IPS-15b (cell line): ENCODE data around the gene JMJD4.

Source experiments
- H3K27me3 ChIP-seq: one replicate; pipeline ENCODE4 v1.6.1; 2013; ENCODE audit warnings: low read length; ENCODE audit not compliant: control insufficient read depth, insufficient read depth
- H3K36me3 ChIP-seq: one replicate; pipeline ENCODE4 v1.6.1; 2013; ENCODE audit warnings: low read length; ENCODE audit not compliant: control insufficient read depth, insufficient read depth
- H3K4me1 ChIP-seq: one replicate; pipeline ENCODE4 v1.6.1; 2013; ENCODE audit warnings: mild to moderate bottlenecking, low read length; ENCODE audit not compliant: control insufficient read depth, insufficient read depth
- H3K4me3 ChIP-seq: one replicate; pipeline ENCODE4 v1.5.1; 2013; ENCODE audit warnings: low read depth, low read length
- H3K9ac ChIP-seq: one replicate; pipeline ENCODE4 v1.6.1; 2013; ENCODE audit warnings: low read depth, mild to moderate bottlenecking, low read length
- H3K9me3 ChIP-seq: one replicate; pipeline ENCODE4 v1.6.1; 2013; ENCODE audit warnings: mild to moderate bottlenecking, low read length; ENCODE audit not compliant: control insufficient read depth, insufficient read depth

The JMJD4 gene

GRCh38 chr1:227757781-227758180, 22.7 kb upstream of the JMJD4 start:
- H3K36me3 ChIP-seq: peaks cover 19% of the 10 kb centered on the region
- H3K9me3 ChIP-seq: no peaks in the 10 kb centered on the region

GRCh38 chr1:227756172-227756959, 21.3 kb upstream of the JMJD4 start:
- H3K36me3 ChIP-seq: peaks cover 18% of the 10 kb centered on the region
- no peaks in the 10 kb centered on the region for H3K4me1 ChIP-seq
- H3K9me3 ChIP-seq: no peaks in the 10 kb centered on the region
- no peak overlapping the region for H3K4me3 ChIP-seq
- H3K9ac ChIP-seq: no peak overlapping the region
- H3K27me3 ChIP-seq: no peaks in the 10 kb centered on the region

More at GRCh38 chr1:227757781-227758180, 22.7 kb upstream of the JMJD4 start:
- H3K4me1 ChIP-seq: no peaks in the 10 kb centered on the region
- no peak overlapping the region for H3K9ac ChIP-seq
- no peak overlapping the region for H3K4me3 ChIP-seq
- no peaks in the 10 kb centered on the region for H3K27me3 ChIP-seq

- H3K4me1 ChIP-seq: no peaks in the 10 kb centered on the region
- H3K36me3 ChIP-seq: peaks cover 15% of the 10 kb centered on the region
- H3K27me3 ChIP-seq: no peaks in the 10 kb centered on the region
- H3K9ac ChIP-seq: no peak overlapping the region
- H3K4me3 ChIP-seq: no peak overlapping the region
- no peaks in the 10 kb centered on the region for H3K9me3 ChIP-seq
Measured at GRCh38 chr1:227754958-227755357, 19.9 kb upstream of the JMJD4 start.

- no peak overlapping the region for H3K4me3 ChIP-seq
- no peaks in the 10 kb centered on the region for H3K9me3 ChIP-seq
- no peaks in the 10 kb centered on the region for H3K27me3 ChIP-seq
- H3K9ac ChIP-seq: no peak overlapping the region
- H3K36me3 ChIP-seq: peaks cover 7% of the 10 kb centered on the region
- H3K4me1 ChIP-seq: no peaks in the 10 kb centered on the region
Measured at GRCh38 chr1:227753999-227754711, 19.1 kb upstream of the JMJD4 start.

GRCh38 chr1:227749916-227750710, 15.0 kb upstream of the JMJD4 start:
- Histone ChIP-seq H3K4me1 (no peaks in the 10 kb centered on the region), H3K27me3 (no peaks in the 10 kb centered on the region), H3K9ac (no peak overlapping the region), H3K36me3 (no peaks in the 10 kb centered on the region), H3K9me3 (no peaks in the 10 kb centered on the region), H3K4me3 (no peak overlapping the region)

GRCh38 chr1:227749225-227749624, 14.1 kb upstream of the JMJD4 start:
- H3K4me1 ChIP-seq: no peaks in the 10 kb centered on the region
- H3K9ac ChIP-seq: no peak overlapping the region
- no peaks in the 10 kb centered on the region for H3K36me3 ChIP-seq
- no peak overlapping the region for H3K4me3 ChIP-seq
- no peaks in the 10 kb centered on the region for H3K27me3 ChIP-seq
- no peaks in the 10 kb centered on the region for H3K9me3 ChIP-seq

GRCh38 chr1:227748496-227749182, 13.5 kb upstream of the JMJD4 start:
- no peaks in the 10 kb centered on the region for H3K27me3 ChIP-seq
- no peaks in the 10 kb centered on the region for H3K36me3 ChIP-seq
- no peak overlapping the region for H3K9ac ChIP-seq
- H3K9me3 ChIP-seq: no peaks in the 10 kb centered on the region
- H3K4me1 ChIP-seq: no peaks in the 10 kb centered on the region
- no peak overlapping the region for H3K4me3 ChIP-seq

- no peaks in the 10 kb centered on the region for H3K27me3 ChIP-seq
- H3K9me3 ChIP-seq: no peaks in the 10 kb centered on the region
- no peak overlapping the region for H3K4me3 ChIP-seq
- peaks cover 2% of the 10 kb centered on the region for H3K36me3 ChIP-seq
- no peaks in the 10 kb centered on the region for H3K4me1 ChIP-seq
- no peak overlapping the region for H3K9ac ChIP-seq
Measured at GRCh38 chr1:227747948-227748495, 12.9 kb upstream of the JMJD4 start.

- H3K36me3 ChIP-seq: peaks cover 2% of the 10 kb centered on the region
- no peaks in the 10 kb centered on the region for H3K4me1 ChIP-seq
- H3K27me3 ChIP-seq: no peaks in the 10 kb centered on the region
- no peak overlapping the region for H3K9ac ChIP-seq
- no peak overlapping the region for H3K4me3 ChIP-seq
- H3K9me3 ChIP-seq: no peaks in the 10 kb centered on the region
Measured at GRCh38 chr1:227747382-227747781, 12.3 kb upstream of the JMJD4 start.

- Histone ChIP-seq H3K4me3 (no peak overlapping the region), H3K4me1 (no peaks in the 10 kb centered on the region), H3K36me3 (peaks cover 2% of the 10 kb centered on the region), H3K9me3 (no peaks in the 10 kb centered on the region), H3K9ac (no peak overlapping the region), H3K27me3 (no peaks in the 10 kb centered on the region)
Measured at GRCh38 chr1:227746676-227747075, 11.6 kb upstream of the JMJD4 start.
